Esophagus squamous epithelium (tissue), 4 donors: Measurements from ENCODE around the gene CGA.

Experiments
- POLR2A ChIP-seq, 4 donors: fragments of 450-650 bp; IDR thresholded peaks; one replicate each; pipeline ENCODE4 v1.6.1; 2017; ENCODE audit warnings: antibody characterized with exemption in 4 of 4, mild to moderate bottlenecking in 4 of 4, moderate library complexity in 3 of 4
- TF ChIP-seq, protein P1 (sequence below), 6 experiments: fragments of 450-650 bp in 4 of 6; fragments of 200-600 bp in 2 of 6; sonication (generic) in 2 of 6; IDR thresholded peaks; one replicate each; pipeline ENCODE4 v1.5.1; 2016 to 2019; ENCODE audit warnings: antibody characterized with exemption in 6 of 6, mild to moderate bottlenecking in 4 of 6, moderate library complexity in 4 of 6

DNA sequence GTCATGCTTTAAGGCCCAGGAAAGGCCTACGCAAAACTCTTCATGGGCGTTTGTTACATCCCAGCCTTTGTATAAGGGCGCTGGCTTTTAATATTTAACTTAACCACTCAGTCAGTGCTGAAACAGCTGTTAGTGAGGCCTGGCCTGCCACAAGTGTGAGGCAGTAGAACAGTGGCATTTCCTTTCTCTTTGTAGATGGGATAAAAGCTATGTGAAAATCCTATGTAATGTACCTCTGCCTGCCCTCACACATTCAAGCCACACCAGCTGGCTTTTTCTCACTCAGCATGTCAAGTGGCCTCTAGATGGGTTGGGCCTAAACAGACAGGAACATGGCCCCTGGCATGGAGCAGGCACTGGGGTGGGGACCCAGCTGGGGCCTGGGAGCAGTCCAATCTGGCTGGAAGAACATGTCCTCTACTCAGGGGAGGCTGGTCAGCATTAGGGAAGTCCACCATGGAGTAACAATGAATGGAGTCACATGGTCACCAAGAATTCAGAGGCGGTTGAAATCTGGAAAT lies 20.7 kb downstream of the CGA start:
- TF ChIP-seq, protein P1, sequence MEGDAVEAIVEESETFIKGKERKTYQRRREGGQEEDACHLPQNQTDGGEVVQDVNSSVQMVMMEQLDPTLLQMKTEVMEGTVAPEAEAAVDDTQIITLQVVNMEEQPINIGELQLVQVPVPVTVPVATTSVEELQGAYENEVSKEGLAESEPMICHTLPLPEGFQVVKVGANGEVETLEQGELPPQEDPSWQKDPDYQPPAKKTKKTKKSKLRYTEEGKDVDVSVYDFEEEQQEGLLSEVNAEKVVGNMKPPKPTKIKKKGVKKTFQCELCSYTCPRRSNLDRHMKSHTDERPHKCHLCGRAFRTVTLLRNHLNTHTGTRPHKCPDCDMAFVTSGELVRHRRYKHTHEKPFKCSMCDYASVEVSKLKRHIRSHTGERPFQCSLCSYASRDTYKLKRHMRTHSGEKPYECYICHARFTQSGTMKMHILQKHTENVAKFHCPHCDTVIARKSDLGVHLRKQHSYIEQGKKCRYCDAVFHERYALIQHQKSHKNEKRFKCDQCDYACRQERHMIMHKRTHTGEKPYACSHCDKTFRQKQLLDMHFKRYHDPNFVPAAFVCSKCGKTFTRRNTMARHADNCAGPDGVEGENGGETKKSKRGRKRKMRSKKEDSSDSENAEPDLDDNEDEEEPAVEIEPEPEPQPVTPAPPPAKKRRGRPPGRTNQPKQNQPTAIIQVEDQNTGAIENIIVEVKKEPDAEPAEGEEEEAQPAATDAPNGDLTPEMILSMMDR (IDR thresholded peaks at IDR 0.05) = no peak
- no peak for TF ChIP-seq POLR2A (IDR thresholded peaks at IDR 0.05)
